Ovary (tissue), 9 donors: Measurements from ENCODE around the gene SOCS3. TPM values are rescaled to one million over a fixed set of nuclear protein-coding genes. Genes with fewer than 3 reads are reported as not detected.

Experiments
- DNase-seq, 5 donors: peaks; one replicate each; pipeline ENCODE4 v3.0.0-alpha.2; 2019 to 2020
- H3K27ac ChIP-seq, 2 donors: fragments of 200-600 bp; one replicate each; pipeline versions ENCODE4 v1.5.1 to v1.8.0; 2019 to 2022
- H3K27me3 ChIP-seq: fragments of 200-600 bp; one replicate; pipeline ENCODE4 v1.8.0; 2022
- H3K36me3 ChIP-seq: fragments of 200-600 bp; sonication (generic); one replicate; pipeline ENCODE4 v1.5.1; 2019
- H3K4me1 ChIP-seq: one replicate; pipeline ENCODE4 v1.8.1; 2013; ENCODE audit warnings: mild to moderate bottlenecking, moderate library complexity; ENCODE audit not compliant: insufficient read depth
- H3K4me3 ChIP-seq: fragments of 200-600 bp; sonication (generic); one replicate; pipeline ENCODE4 v1.5.1; 2017
- H3K9me3 ChIP-seq, 2 donors: fragments of 200-600 bp in 1 of 2; sonication (generic) in 1 of 2; one replicate each; pipeline versions ENCODE4 v1.5.1 to v1.8.1; 2013 to 2019; ENCODE audit warnings: mild to moderate bottlenecking in 1 of 2, moderate library complexity in 1 of 2
- CTCF ChIP-seq, 3 donors: fragments of 450-650 bp in 2 of 3; fragments of 200-600 bp in 1 of 3; IDR thresholded peaks; one replicate each; pipeline versions ENCODE4 v1.5.1 to v1.8.0; 2016 to 2022; ENCODE audit warnings: antibody characterized with exemption in 3 of 3, mild to moderate bottlenecking in 1 of 3
- EP300 ChIP-seq: sonication (generic); formaldehyde crosslinking; IDR thresholded peaks from one replicate; pipeline ENCODE4 v1.6.1; 2017; ENCODE audit warnings: antibody characterized with exemption
- POLR2A ChIP-seq: fragments of 450-650 bp; IDR thresholded peaks from one replicate; pipeline ENCODE4 v1.6.1; 2017; ENCODE audit warnings: antibody characterized with exemption, mild to moderate bottlenecking, moderate library complexity
- WGBS, 3 donors: extraction: QIAGEN DNeasy Blood & Tissue Kit in 1 of 3; methylation state at CpG; one replicate each; pipeline versions ENCODE4 v1.1.5 to v1.1.7; 2013 to 2017; 5-methylcytosine and 5-hydroxymethylcytosine counted together
- intact Hi-C, 4 donors: fragments of 100-400 bp; cut with DNase I; formaldehyde crosslinking; loops; one replicate each; pipeline versions ENCODE4 v1.11.0 to v1.15.1; 2022 to 2023
- polyA plus RNA-seq, 2 donors: library from polyadenylated mRNA; stranded (reverse); fragments of 200-250 nt in 1 of 2; fragments of 350-450 nt in 1 of 2; fragmentation: Illumina TruSeq in 1 of 2; extraction: RNeasy Lipid Tissue Mini Kit (QIAGEN cat#74804) in 1 of 2; gene quantifications; one replicate each; pipeline ENCODE4 v1.2.3, GENCODE V29; 2013 to 2014
- total RNA-seq, 7 donors: library from RNA; depleted of rRNA in 2 of 7; stranded (reverse); fragments of >200 nt in 2 of 7; fragmentation: NEBNext Ultra II Directional in 3 of 7; extraction: Animal tissue kit (Norgen Biotek cat#: 25700) in 3 of 7; gene quantifications; one replicate each; pipeline versions ENCODE4 v1.1.0 to v1.2.4, GENCODE V29; 2016 to 2023
- donor health status: DM: no; HTN: no; CAD: no; lungs with moderate emphysema.
- donor health status: DM: no; HTN: no; CAD: no.
- donor health status: Bipolar disorder and iron deficiency.
- donor health status: DM: yes; HTN: yes; CAD: no.
- donor health status: DM: no; HTN: no; CAD: no.
- donor health status: DM: yes; HTN: yes; CAD: no.

The SOCS3 gene
- total and polyA plus RNA-seq, 9 donors, result 14.4 to 284 (median 56.5) TPM

- H3K9me3 ChIP-seq, result no peaks in the 10 kb centered on the region
- peaks cover 16% of the 10 kb centered on the region for H3K4me1 ChIP-seq
- H3K27ac ChIP-seq, result peak overlapping the region in 1 of 2 donors; percentile 87
- intact Hi-C loops, result loop anchor here in 1 of 4 donors (10.0 kb wide), 1 partner anchor 111 kb away; no protein-coding TSS in a partner anchor
- no peaks in the 10 kb centered on the region for H3K27me3 ChIP-seq
- H3K36me3 ChIP-seq, result no peaks in the 10 kb centered on the region
- no peak for TF ChIP-seq EP300
- no peak for TF ChIP-seq CTCF (IDR thresholded peaks at IDR 0.05)
- TF ChIP-seq POLR2A, result no peak
- peak; percentile 51 to 74 (median 58) for DNase-seq
- no peak overlapping the region for H3K4me3 ChIP-seq
- WGBS, 3 donors, result 16 to 32% (median 16%) methylated on average over 15 to 18 of the region's 18 CpGs
Observed at GRCh38 chr17:78366109-78366848, 6.4 kb upstream of the SOCS3 start.

GRCh38 chr17:78365561-78366108 is 5.8 kb upstream of the SOCS3 start:
- 20 to 29% (median 22%) methylated on average over 16 of the region's 16 CpGs for WGBS, 3 donors
- H3K4me3 ChIP-seq, result no peak overlapping the region
- intact Hi-C loops, result loop anchor here in 1 of 4 donors (10.0 kb wide), 1 partner anchor 111 kb away; no protein-coding TSS in a partner anchor

DNA sequence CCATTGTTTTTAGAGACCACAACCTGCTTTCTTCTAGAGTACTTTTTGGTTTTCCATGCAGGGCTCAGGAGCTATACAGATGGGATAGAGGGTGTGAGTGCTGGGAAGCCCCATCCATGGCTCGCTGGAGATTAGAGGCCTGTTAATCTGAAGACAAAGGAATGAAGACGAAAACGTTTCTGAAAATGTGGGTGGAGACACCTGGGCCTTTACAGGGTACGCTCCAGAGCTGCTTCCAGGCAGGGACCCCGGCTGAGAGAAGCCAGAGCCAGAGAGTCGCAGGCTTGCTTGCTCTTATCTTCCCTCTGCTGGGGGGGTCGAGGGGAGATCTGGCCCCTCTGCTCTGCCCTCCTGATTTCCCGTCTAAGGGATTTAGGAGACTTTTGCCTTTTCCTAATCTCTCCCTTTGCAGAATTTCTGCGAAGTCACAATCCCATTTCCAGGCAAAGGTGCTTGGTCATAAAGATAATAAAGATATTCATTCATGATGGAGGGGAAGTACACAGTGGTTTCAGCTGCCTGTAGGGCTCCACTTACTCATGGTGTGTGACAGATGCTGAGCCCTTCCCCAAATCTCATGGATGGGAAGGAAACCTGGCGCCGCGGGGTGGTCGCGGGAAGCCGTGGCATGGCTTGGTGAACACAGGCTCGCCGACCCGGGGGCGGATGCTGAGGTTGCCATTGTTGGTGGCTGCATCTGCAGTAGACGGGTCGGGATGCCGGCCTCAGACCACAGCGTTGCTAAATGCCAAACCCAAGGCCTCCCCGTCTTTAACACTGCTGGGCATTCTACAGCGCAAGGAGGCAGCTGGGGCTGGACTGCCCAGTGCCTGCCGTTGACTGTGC is 4.8 kb upstream of the SOCS3 start:
- peak overlapping the region in 1 of 2 donors; percentile 87 for H3K27ac ChIP-seq
- 83 to 87% (median 87%) methylated on average over 26 of the region's 26 CpGs for WGBS, 3 donors

More at GRCh38 chr17:78365561-78366108, 5.8 kb upstream of the SOCS3 start:
- Histone ChIP-seq H3K27ac (peak overlapping the region in 1 of 2 donors; percentile 87), H3K4me1 (peaks cover 16% of the 10 kb centered on the region), H3K9me3 (no peaks in the 10 kb centered on the region), H3K36me3 (no peaks in the 10 kb centered on the region), H3K27me3 (no peaks in the 10 kb centered on the region)
- TF ChIP-seq POLR2A, result no peak
- no peak for TF ChIP-seq CTCF (IDR thresholded peaks at IDR 0.05)
- TF ChIP-seq EP300, result no peak
- DNase-seq, result peak in 3 of 5 donors; percentile 41 to 58 (median 52)

More for the DNA sequence above, 4.8 kb upstream of the SOCS3 start:
- intact Hi-C loops, result loop anchor here in 2 of 4 donors (5.0 to 10.0 kb wide), 2 partner anchors 58 to 110 kb away; no protein-coding TSS in a partner anchor
- no peak overlapping the region for H3K4me3 ChIP-seq
- no peak for DNase-seq
- no peaks in the 10 kb centered on the region for H3K9me3 ChIP-seq
- H3K27me3 ChIP-seq, result no peaks in the 10 kb centered on the region
- H3K4me1 ChIP-seq, result peaks cover 16% of the 10 kb centered on the region
- H3K36me3 ChIP-seq, result no peaks in the 10 kb centered on the region
- TF ChIP-seq EP300 (no peak), CTCF (IDR thresholded peaks at IDR 0.05) (no peak), POLR2A (no peak)
